Stomach (tissue), 9 donors: ENCODE measurements around the gene NLGN1. TPM values are rescaled to one million over a fixed set of nuclear protein-coding genes. Genes with fewer than 3 reads are reported as not detected.
"Not testable (repeated sequence)": the region's sequence is repeated elsewhere in the genome, so short reads cannot be mapped to it uniquely, and the experiment has no call there.

Experiments used
- DNase-seq, 2 donors: peaks; one replicate each; pipeline versions ENCODE4 v3.0.0 to v3.0.0-alpha.2; 2013 to 2019
- H3K27ac ChIP-seq, 5 donors: fragments of 200-600 bp in 4 of 5; sonication (generic) in 4 of 5; one replicate each; pipeline ENCODE4 v1.5.1; 2013 to 2019; ENCODE audit warnings: mild to moderate bottlenecking in 1 of 5, moderate library complexity in 1 of 5
- H3K27me3 ChIP-seq, 3 donors: fragments of 200-600 bp; sonication (generic); one replicate each; pipeline ENCODE4 v1.5.1; 2017 to 2019; ENCODE audit warnings: mixed run types in 1 of 3
- H3K36me3 ChIP-seq, 4 donors: fragments of 200-600 bp; sonication (generic); 1 replicate in 3 of 4; 2 replicates in 1 of 4; pipeline ENCODE4 v1.5.1; 2016 to 2019
- H3K4me1 ChIP-seq, 4 donors: fragments of 200-600 bp; sonication (generic); one replicate each; pipeline ENCODE4 v1.5.1; 2016 to 2019
- H3K4me3 ChIP-seq, 4 donors: fragments of 200-600 bp; sonication (generic) in 3 of 4; one replicate each; pipeline ENCODE4 v1.5.1; 2016 to 2019; ENCODE audit warnings: mild to moderate bottlenecking in 1 of 4
- H3K9me3 ChIP-seq, 4 donors: fragments of 200-600 bp; sonication (generic); one replicate each; pipeline ENCODE4 v1.5.1; 2016 to 2019
- CTCF ChIP-seq, 7 experiments: fragments of 450-650 bp in 4 of 7; fragments of 200-600 bp in 3 of 7; sonication (generic) in 3 of 7; IDR thresholded peaks; one replicate each; pipeline ENCODE4 v1.5.1; 2016 to 2019; ENCODE audit warnings: antibody characterized with exemption in 7 of 7, control low read depth in 2 of 7, mild to moderate bottlenecking in 1 of 7
- EP300 ChIP-seq: sonication (generic); formaldehyde crosslinking; IDR thresholded peaks from one replicate; pipeline ENCODE4 v1.6.1; 2017; ENCODE audit warnings: antibody characterized with exemption
- POLR2A ChIP-seq, 4 donors: fragments of 450-650 bp; IDR thresholded peaks; one replicate each; pipeline ENCODE4 v1.6.1; 2016; ENCODE audit warnings: antibody characterized with exemption in 4 of 4, control low read depth in 2 of 4, mild to moderate bottlenecking in 1 of 4, moderate library complexity in 1 of 4
- POLR2AphosphoS5 ChIP-seq, 3 donors: sonication (generic); formaldehyde crosslinking; IDR thresholded peaks; one replicate each; pipeline ENCODE4 v1.6.1; 2016; ENCODE audit warnings: antibody characterized with exemption in 3 of 3
- WGBS, 5 donors: extraction: QIAGEN DNeasy Blood & Tissue Kit in 3 of 5; methylation state at CpG; one replicate each; pipeline versions ENCODE4 v1.1.5 to v1.1.7; 2013 to 2018; 5-methylcytosine and 5-hydroxymethylcytosine counted together
- intact Hi-C: fragments of 100-400 bp; cut with DNase I; formaldehyde crosslinking; loops from one replicate; pipeline ENCODE4 v1.15.1; 2023; ENCODE audit warnings: low total_unique reads
- polyA plus RNA-seq, 3 donors: library from polyadenylated mRNA; stranded (reverse); fragments of 200-250 nt; gene quantifications; one replicate each; pipeline ENCODE4 v1.2.3, GENCODE V29; 2013
- total RNA-seq, 5 donors: library from RNA; depleted of rRNA; stranded (reverse); fragments of >200 nt; gene quantifications; one replicate each; pipeline versions ENCODE4 v1.1.0 to v1.2.3, GENCODE V29; 2014 to 2016
- donor health status: healthy with polysubstance abuse.
- donor health status: Bipolar disorder and iron deficiency.
- donor health status: healthy.

The NLGN1 gene
- total and polyA plus RNA-seq, 8 donors, result 0.15 to 45.2 (median 4.8) TPM; not detected in 1

GRCh38 chr3:173586166-173586565 lies 188.6 kb downstream of the NLGN1 start:
- intact Hi-C loops, result no loop called here
- DNase-seq, result no peak
- Histone ChIP-seq H3K27me3 (peaks cover 0 to 13% (median 12%) of the 10 kb centered on the region in 3 donors), H3K36me3 (no peaks in the 10 kb centered on the region), H3K27ac (no peak overlapping the region), H3K9me3 (no peaks in the 10 kb centered on the region), H3K4me3 (no peak overlapping the region), H3K4me1 (peaks cover 0 to 11% (median 3%) of the 10 kb centered on the region in 4 donors)
- 71 to 83% (median 77%) methylated on average over 2 of the region's 2 CpGs for WGBS, 5 donors
- TF ChIP-seq POLR2AphosphoS5 (IDR thresholded peaks at IDR 0.05) (no peak), CTCF (IDR thresholded peaks at IDR 0.05) (no peak)

GRCh38 chr3:173587055-173587454 lies 189.5 kb downstream of the NLGN1 start:
- no peak for DNase-seq
- TF ChIP-seq EP300 (no peak), CTCF (IDR thresholded peaks at IDR 0.05) (no peak), POLR2A (IDR thresholded peaks at IDR 0.05) (no peak)
- Histone ChIP-seq H3K27ac (no peak overlapping the region), H3K27me3 (peaks cover 0 to 13% (median 12%) of the 10 kb centered on the region in 3 donors), H3K4me3 (no peak overlapping the region), H3K9me3 (no peaks in the 10 kb centered on the region), H3K36me3 (no peaks in the 10 kb centered on the region), H3K4me1 (peaks cover 0 to 11% (median 3%) of the 10 kb centered on the region in 4 donors)
- intact Hi-C loops, result no loop called here
- WGBS, 5 donors, result 92 to 100% (median 94%) methylated on average over 1 of the region's 1 CpG

GRCh38 chr3:173588556-173588955 lies 191.0 kb downstream of the NLGN1 start:
- H3K4me1 ChIP-seq, result peaks cover 0 to 11% (median 3%) of the 10 kb centered on the region in 4 donors
- WGBS, 5 donors, result 69 to 79% (median 77%) methylated on average over 3 of the region's 3 CpGs
- H3K9me3 ChIP-seq, result no peaks in the 10 kb centered on the region
- H3K27me3 ChIP-seq, result peaks cover 0 to 13% (median 12%) of the 10 kb centered on the region in 3 donors
- DNase-seq, result no peak
- H3K4me3 ChIP-seq, result no peak overlapping the region
- H3K36me3 ChIP-seq, result no peaks in the 10 kb centered on the region
- H3K27ac ChIP-seq, result no peak overlapping the region
- TF ChIP-seq EP300 (no peak), POLR2AphosphoS5 (IDR thresholded peaks at IDR 0.05) (no peak), CTCF (IDR thresholded peaks at IDR 0.05) (no peak), POLR2A (IDR thresholded peaks at IDR 0.05) (no peak)
- intact Hi-C loops, result no loop called here

- Histone ChIP-seq H3K9me3 (no peaks in the 10 kb centered on the region), H3K4me3 (no peak overlapping the region), H3K27me3 (peaks cover 0 to 13% (median 12%) of the 10 kb centered on the region in 3 donors), H3K4me1 (peaks cover 0 to 11% (median 3%) of the 10 kb centered on the region in 4 donors), H3K36me3 (no peaks in the 10 kb centered on the region), H3K27ac (no peak overlapping the region)
- TF ChIP-seq POLR2A (IDR thresholded peaks at IDR 0.05), result no peak
- intact Hi-C loops, result no loop called here
- WGBS, 5 donors, result 90 to 98% (median 96%) methylated on average over 1 of the region's 1 CpG
- no peak for DNase-seq
Observed at GRCh38 chr3:173589116-173589515, 191.6 kb downstream of the NLGN1 start.

- no peak for DNase-seq
- Histone ChIP-seq H3K4me3 (no peak overlapping the region), H3K9me3 (no peaks in the 10 kb centered on the region), H3K36me3 (no peaks in the 10 kb centered on the region), H3K27ac (no peak overlapping the region), H3K4me1 (no peaks in the 10 kb centered on the region), H3K27me3 (no peaks in the 10 kb centered on the region)
- TF ChIP-seq CTCF (IDR thresholded peaks at IDR 0.05), result no peak
- TF ChIP-seq POLR2AphosphoS5 (IDR thresholded peaks at IDR 0.05), result no peak
- intact Hi-C loops, result no loop called here
- 84 to 98% (median 92%) methylated on average over 2 of the region's 2 CpGs for WGBS, 5 donors
Observed at GRCh38 chr3:173591401-173591800, 193.9 kb downstream of the NLGN1 start.

- not testable (repeated sequence) for H3K27me3 ChIP-seq
- 47 to 75% (median 54%) methylated on average over 3 of the region's 3 CpGs for WGBS, 5 donors
Observed at GRCh38 chr3:173594881-173595280, 197.3 kb downstream of the NLGN1 start.

More at GRCh38 chr3:173594881-173595280, 197.3 kb downstream of the NLGN1 start:
- intact Hi-C loops, H3K4me3 ChIP-seq, DNase-seq, H3K4me1 ChIP-seq, H3K27ac ChIP-seq, H3K36me3 ChIP-seq, H3K9me3 ChIP-seq: not testable (repeated sequence)
